K562 (cell line): ENCODE data around the gene OSBPL7. TPM values are rescaled to one million over a fixed set of nuclear protein-coding genes. Genes with fewer than 3 reads are reported as not detected.

ENCODE experiments used
- E2F3 ChIP-seq: fragments of 250-450 bp; sonication (Bioruptor Pico); IDR thresholded peaks from 2 replicates; pipeline ENCODE4 v1.4.0; 2020; ENCODE audit warnings: mild to moderate bottlenecking
- FOS ChIP-seq: IDR thresholded peaks from 3 replicates; pipeline ENCODE4 v1.6.1; 2011; ENCODE audit not compliant: insufficient read length; ENCODE audit errors: extremely low read depth
- HEY1 ChIP-seq: fragments of 250-450 bp; sonication (Bioruptor Pico); IDR thresholded peaks from 2 replicates; pipeline ENCODE4 v1.5.0; 2020; ENCODE audit warnings: mild to moderate bottlenecking, moderate library complexity, borderline replicate concordance
- HLTF ChIP-seq: fragments of 450-650 bp; IDR thresholded peaks from 2 replicates; pipeline ENCODE4 v1.6.1; 2016
- ILK ChIP-seq: fragments of 450-650 bp; IDR thresholded peaks from 2 replicates; pipeline ENCODE4 v1.6.1; 2016; ENCODE audit warnings: missing genetic modification characterization, low read depth, mild to moderate bottlenecking, missing compliant biosample characterization, moderate library complexity, borderline replicate concordance
- IRF1 ChIP-seq: sonication (generic); formaldehyde crosslinking; IDR thresholded peaks from 2 replicates; pipeline ENCODE4 v1.8.0; 2022; ENCODE audit warnings: missing genetic modification reagents, mild to moderate bottlenecking, borderline replicate concordance
- MCM3 ChIP-seq: fragments of 450-650 bp; IDR thresholded peaks from 2 replicates; pipeline ENCODE4 v1.6.1; 2016
- MYNN ChIP-seq, 2 experiments: sonication (generic); formaldehyde crosslinking in 1 of 2; IDR thresholded peaks; 2 replicates each; pipeline versions ENCODE4 v1.5.0 to v1.6.1; 2016 to 2020; ENCODE audit warnings: antibody characterized with exemption in 1 of 2, missing genetic modification reagents in 1 of 2
- SMARCB1 ChIP-seq: IDR thresholded peaks from 2 replicates; pipeline ENCODE4 v1.6.1; 2011; ENCODE audit warnings: improper control_type of control experiment, low read depth; ENCODE audit not compliant: insufficient read length
- SMARCC2 ChIP-seq: fragments of 450-650 bp; IDR thresholded peaks from 2 replicates; pipeline ENCODE4 v1.6.1; 2017; ENCODE audit warnings: antibody characterized with exemption, moderate library complexity, mild to moderate bottlenecking, low read depth
- ZFPM2 ChIP-seq: fragments of 250-450 bp; sonication (Bioruptor Pico); IDR thresholded peaks from 2 replicates; pipeline ENCODE4 v1.5.1; 2022; ENCODE audit warnings: mild to moderate bottlenecking
- polyA plus RNA-seq, 8 experiments: library from polyadenylated mRNA; depleted of rRNA in 4 of 8; stranded (reverse) in 5 of 8; unstranded in 3 of 8; fragments of >200 nt; fragmentation: Nextera tagmentation in 2 of 8; fragmentation: Illumina TruSeq in 1 of 8; extraction: Ambion mirVana in 2 of 8; extraction: Trizol in 1 of 8; gene quantifications; 2 replicates each; pipeline versions ENCODE4 v1.2.1 to v1.2.3, GENCODE V29; 2011 to 2014; ENCODE audit warnings: inconsistent platforms in 1 of 8, missing spikeins in 1 of 8
- total RNA-seq, 7 experiments: library from RNA; depleted of rRNA in 6 of 7; stranded (reverse); fragments of >200 nt in 6 of 7; fragmentation: Illumina TruSeq in 2 of 7; extraction: Trizol in 2 of 7; gene quantifications; 2 replicates each; pipeline versions ENCODE4 v1.2.1 to v1.2.3, GENCODE V29; 2011 to 2021; ENCODE audit warnings: low replicate concordance in 1 of 7
- TF ChIP-seq, protein P1 (sequence below): fragments of 250-450 bp; sonication (Bioruptor Pico); IDR thresholded peaks from 2 replicates; pipeline ENCODE4 v1.4.0; 2020; ENCODE audit warnings: mild to moderate bottlenecking, moderate library complexity
- TF ChIP-seq, protein P2 (sequence below): fragments of 450-650 bp; IDR thresholded peaks from 2 replicates; pipeline ENCODE4 v1.6.1; 2016
- TF ChIP-seq, protein P3 (sequence below): IDR thresholded peaks from 2 replicates; pipeline ENCODE4 v1.6.1; 2012; ENCODE audit warnings: low read depth, low read length, improper control_type of control experiment, borderline replicate concordance
- TF ChIP-seq, protein P4 (sequence below): sonication (generic); formaldehyde crosslinking; IDR thresholded peaks from 2 replicates; pipeline ENCODE4 v1.8.0; 2022; ENCODE audit warnings: mild to moderate bottlenecking, low read depth, missing genetic modification reagents
- TF ChIP-seq, protein P5 (sequence below): fragments of 450-650 bp; IDR thresholded peaks from 2 replicates; pipeline ENCODE4 v1.6.1; 2017; ENCODE audit warnings: antibody characterized with exemption

Gene OSBPL7
- total and polyA plus RNA-seq, 9 of the 15 experiments (the other 6 are each of a cell fraction or from before 2014, with no cell fraction given), result 0.32 to 11.9 (median 5.8) TPM

GRCh38 chr17:47866941-47867340, 45.3 kb upstream of the OSBPL7 start (continued):
- TF ChIP-seq, protein P1, sequence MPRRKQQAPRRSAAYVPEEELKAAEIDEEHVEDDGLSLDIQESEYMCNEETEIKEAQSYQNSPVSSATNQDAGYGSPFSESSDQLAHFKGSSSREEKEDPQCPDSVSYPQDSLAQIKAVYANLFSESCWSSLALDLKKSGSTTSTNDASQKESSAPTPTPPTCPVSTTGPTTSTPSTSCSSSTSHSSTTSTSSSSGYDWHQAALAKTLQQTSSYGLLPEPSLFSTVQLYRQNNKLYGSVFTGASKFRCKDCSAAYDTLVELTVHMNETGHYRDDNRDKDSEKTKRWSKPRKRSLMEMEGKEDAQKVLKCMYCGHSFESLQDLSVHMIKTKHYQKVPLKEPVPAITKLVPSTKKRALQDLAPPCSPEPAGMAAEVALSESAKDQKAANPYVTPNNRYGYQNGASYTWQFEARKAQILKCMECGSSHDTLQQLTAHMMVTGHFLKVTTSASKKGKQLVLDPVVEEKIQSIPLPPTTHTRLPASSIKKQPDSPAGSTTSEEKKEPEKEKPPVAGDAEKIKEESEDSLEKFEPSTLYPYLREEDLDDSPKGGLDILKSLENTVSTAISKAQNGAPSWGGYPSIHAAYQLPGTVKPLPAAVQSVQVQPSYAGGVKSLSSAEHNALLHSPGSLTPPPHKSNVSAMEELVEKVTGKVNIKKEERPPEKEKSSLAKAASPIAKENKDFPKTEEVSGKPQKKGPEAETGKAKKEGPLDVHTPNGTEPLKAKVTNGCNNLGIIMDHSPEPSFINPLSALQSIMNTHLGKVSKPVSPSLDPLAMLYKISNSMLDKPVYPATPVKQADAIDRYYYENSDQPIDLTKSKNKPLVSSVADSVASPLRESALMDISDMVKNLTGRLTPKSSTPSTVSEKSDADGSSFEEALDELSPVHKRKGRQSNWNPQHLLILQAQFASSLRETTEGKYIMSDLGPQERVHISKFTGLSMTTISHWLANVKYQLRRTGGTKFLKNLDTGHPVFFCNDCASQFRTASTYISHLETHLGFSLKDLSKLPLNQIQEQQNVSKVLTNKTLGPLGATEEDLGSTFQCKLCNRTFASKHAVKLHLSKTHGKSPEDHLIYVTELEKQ (CRISPR knock-in tag), result no peak
- no peak for TF ChIP-seq E2F3 (CRISPR knock-in tag)
- TF ChIP-seq, protein P2, sequence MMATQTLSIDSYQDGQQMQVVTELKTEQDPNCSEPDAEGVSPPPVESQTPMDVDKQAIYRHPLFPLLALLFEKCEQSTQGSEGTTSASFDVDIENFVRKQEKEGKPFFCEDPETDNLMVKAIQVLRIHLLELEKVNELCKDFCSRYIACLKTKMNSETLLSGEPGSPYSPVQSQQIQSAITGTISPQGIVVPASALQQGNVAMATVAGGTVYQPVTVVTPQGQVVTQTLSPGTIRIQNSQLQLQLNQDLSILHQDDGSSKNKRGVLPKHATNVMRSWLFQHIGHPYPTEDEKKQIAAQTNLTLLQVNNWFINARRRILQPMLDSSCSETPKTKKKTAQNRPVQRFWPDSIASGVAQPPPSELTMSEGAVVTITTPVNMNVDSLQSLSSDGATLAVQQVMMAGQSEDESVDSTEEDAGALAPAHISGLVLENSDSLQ, result peak; percentile 96
- TF ChIP-seq ZFPM2 (CRISPR knock-in tag), result no peak
- peak; percentile 93; the same call in 1 of the 2 replicates for TF ChIP-seq HLTF
- TF ChIP-seq FOS, result peak; percentile 19
- no peak for TF ChIP-seq MCM3
- no peak for TF ChIP-seq IRF1 (CRISPR knock-in tag)
- TF ChIP-seq SMARCB1, result no peak
- no peak; the same call in 1 of the 2 replicates for TF ChIP-seq HEY1 (CRISPR knock-in tag)
- TF ChIP-seq, protein P3, sequence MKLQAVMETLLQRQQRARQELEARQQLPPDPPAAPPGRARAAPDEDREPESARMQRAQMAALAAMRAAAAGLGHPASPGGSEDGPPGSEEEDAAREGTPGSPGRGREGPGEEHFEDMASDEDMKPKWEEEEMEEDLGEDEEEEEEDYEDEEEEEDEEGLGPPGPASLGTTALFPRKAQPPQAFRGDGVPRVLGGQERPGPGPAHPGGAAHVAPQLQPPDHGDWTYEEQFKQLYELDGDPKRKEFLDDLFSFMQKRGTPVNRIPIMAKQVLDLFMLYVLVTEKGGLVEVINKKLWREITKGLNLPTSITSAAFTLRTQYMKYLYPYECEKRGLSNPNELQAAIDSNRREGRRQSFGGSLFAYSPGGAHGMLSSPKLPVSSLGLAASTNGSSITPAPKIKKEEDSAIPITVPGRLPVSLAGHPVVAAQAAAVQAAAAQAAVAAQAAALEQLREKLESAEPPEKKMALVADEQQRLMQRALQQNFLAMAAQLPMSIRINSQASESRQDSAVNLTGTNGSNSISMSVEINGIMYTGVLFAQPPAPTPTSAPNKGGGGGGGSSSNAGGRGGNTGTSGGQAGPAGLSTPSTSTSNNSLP, result no peak
- TF ChIP-seq SMARCC2, result peak; percentile 98
- TF ChIP-seq MYNN (IDR thresholded peaks at IDR 0.05), result peak; percentile 89
- no peak for TF ChIP-seq MYNN (CRISPR knock-in tag; IDR thresholded peaks at IDR 0.05)
- no peak for TF ChIP-seq ILK (tag)
- TF ChIP-seq, protein P4, sequence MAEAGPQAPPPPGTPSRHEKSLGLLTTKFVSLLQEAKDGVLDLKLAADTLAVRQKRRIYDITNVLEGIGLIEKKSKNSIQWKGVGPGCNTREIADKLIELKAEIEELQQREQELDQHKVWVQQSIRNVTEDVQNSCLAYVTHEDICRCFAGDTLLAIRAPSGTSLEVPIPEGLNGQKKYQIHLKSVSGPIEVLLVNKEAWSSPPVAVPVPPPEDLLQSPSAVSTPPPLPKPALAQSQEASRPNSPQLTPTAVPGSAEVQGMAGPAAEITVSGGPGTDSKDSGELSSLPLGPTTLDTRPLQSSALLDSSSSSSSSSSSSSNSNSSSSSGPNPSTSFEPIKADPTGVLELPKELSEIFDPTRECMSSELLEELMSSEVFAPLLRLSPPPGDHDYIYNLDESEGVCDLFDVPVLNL (CRISPR knock-in tag), result no peak
- TF ChIP-seq, protein P5, sequence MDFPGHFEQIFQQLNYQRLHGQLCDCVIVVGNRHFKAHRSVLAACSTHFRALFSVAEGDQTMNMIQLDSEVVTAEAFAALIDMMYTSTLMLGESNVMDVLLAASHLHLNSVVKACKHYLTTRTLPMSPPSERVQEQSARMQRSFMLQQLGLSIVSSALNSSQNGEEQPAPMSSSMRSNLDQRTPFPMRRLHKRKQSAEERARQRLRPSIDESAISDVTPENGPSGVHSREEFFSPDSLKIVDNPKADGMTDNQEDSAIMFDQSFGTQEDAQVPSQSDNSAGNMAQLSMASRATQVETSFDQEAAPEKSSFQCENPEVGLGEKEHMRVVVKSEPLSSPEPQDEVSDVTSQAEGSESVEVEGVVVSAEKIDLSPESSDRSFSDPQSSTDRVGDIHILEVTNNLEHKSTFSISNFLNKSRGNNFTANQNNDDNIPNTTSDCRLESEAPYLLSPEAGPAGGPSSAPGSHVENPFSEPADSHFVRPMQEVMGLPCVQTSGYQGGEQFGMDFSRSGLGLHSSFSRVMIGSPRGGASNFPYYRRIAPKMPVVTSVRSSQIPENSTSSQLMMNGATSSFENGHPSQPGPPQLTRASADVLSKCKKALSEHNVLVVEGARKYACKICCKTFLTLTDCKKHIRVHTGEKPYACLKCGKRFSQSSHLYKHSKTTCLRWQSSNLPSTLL, result no peak
